A549 (cell line): ENCODE data around the gene PKN2. TPM values are rescaled to one million over a fixed set of nuclear protein-coding genes. Genes with fewer than 3 reads are reported as not detected.

Experiments used
- ATAC-seq, 2 experiments: fragments of 200-7000 bp in 1 of 2; fragments of >200 bp in 1 of 2; cut with Nextera tagmentation in 1 of 2; cut with Tn5 transposase in 1 of 2; 3 replicates each; pipeline versions ENCODE4 v1.8.0 to v1.9.1; 2018 to 2020; ENCODE audit warnings: mild to moderate bottlenecking in 1 of 2, moderate library complexity in 1 of 2
- CTCF ChIA-PET: fragments of 300-600 bp; sonication (Branson Sonifier 250); formaldehyde crosslinking; extraction: SDS; loops from one replicate; lab custom pipeline; 2021; ENCODE audit warnings: antibody characterized with exemption, inconsistent platforms; lab: Yijun Ruan, JAX
- POLR2A ChIA-PET: fragments of 350-600 bp; formaldehyde crosslinking; extraction: SDS; loops from one replicate; lab custom pipeline; 2021; ENCODE audit warnings: antibody characterized with exemption, inconsistent platforms; lab: Yijun Ruan, JAX
- DNase-seq, 2 experiments: peaks; one replicate each; pipeline versions ENCODE4 v3.0.0 to v3.0.0-alpha.2; 2011 to 2016; ENCODE audit warnings: low read depth in 1 of 2, low spot score in 1 of 2
- FAIRE-seq: peaks from 2 replicates; lab custom pipeline; 2011; peaks lifted over from hg19 to GRCh38; lab: Jason Lieb, UNC
- H3K27ac ChIP-seq, 2 experiments: fragments of >200 bp; sonication (Bioruptor Twin); formaldehyde crosslinking; 3 replicates each; pipeline ENCODE4 v1.5.1; 2016 to 2017
- H3K4me1 ChIP-seq: fragments of >200 bp; sonication (Bioruptor Twin); formaldehyde crosslinking; 3 replicates; pipeline ENCODE4 v1.6.1; 2016
- H3K4me2 ChIP-seq: fragments of >200 bp; sonication (Bioruptor Twin); formaldehyde crosslinking; 3 replicates; pipeline ENCODE4 v1.6.1; 2016
- H3K4me3 ChIP-seq: fragments of >200 bp; sonication (Bioruptor Twin); formaldehyde crosslinking; 3 replicates; pipeline ENCODE4 v1.5.1; 2016
- H3K9me3 ChIP-seq: fragments of >200 bp; sonication (Bioruptor Twin); formaldehyde crosslinking; 3 replicates; pipeline ENCODE4 v1.6.1; 2016
- CBX2 ChIP-seq: fragments of 200-600 bp; sonication (generic); IDR thresholded peaks from 2 replicates; pipeline ENCODE4 v1.6.1; 2016; ENCODE audit warnings: low read depth, mild to moderate bottlenecking, borderline replicate concordance
- CBX8 ChIP-seq: fragments of 200-600 bp; sonication (generic); IDR thresholded peaks from 2 replicates; pipeline ENCODE4 v1.6.1; 2016
- CHD2 ChIP-seq: fragments of 150-350 bp; IDR thresholded peaks from 2 replicates; pipeline ENCODE4 v1.6.1; 2014; ENCODE audit warnings: low read length; ENCODE audit not compliant: partially characterized antibody
- EHF ChIP-seq: fragments of 250-450 bp; sonication (Bioruptor Pico); IDR thresholded peaks from 2 replicates; pipeline ENCODE4 v1.5.0; 2020; ENCODE audit warnings: mild to moderate bottlenecking
- EP300 ChIP-seq, 2 experiments: fragments of >200 bp; sonication (Bioruptor Twin); formaldehyde crosslinking; IDR thresholded peaks; 2 replicates in 1 of 2; 3 replicates in 1 of 2; pipeline ENCODE4 v1.6.1; 2016 to 2017
- ESRRA ChIP-seq: fragments of 150-350 bp; IDR thresholded peaks from 2 replicates; pipeline ENCODE4 v1.6.1; 2014; ENCODE audit warnings: mild to moderate bottlenecking, low read length, borderline replicate concordance
- FOSB ChIP-seq: fragments of 250-450 bp; sonication (Bioruptor Pico); IDR thresholded peaks from 2 replicates; pipeline ENCODE4 v1.5.0; 2020; ENCODE audit warnings: mild to moderate bottlenecking, moderate library complexity
- HDAC2 ChIP-seq: fragments of 200-600 bp; sonication (generic); IDR thresholded peaks from 2 replicates; pipeline ENCODE4 v1.6.1; 2016
- HOXA7 ChIP-seq: fragments of 250-450 bp; sonication (Bioruptor Pico); IDR thresholded peaks from 2 replicates; pipeline ENCODE4 v1.5.0; 2020; ENCODE audit warnings: mild to moderate bottlenecking, moderate library complexity
- HOXB5 ChIP-seq: fragments of 250-450 bp; sonication (Bioruptor Pico); IDR thresholded peaks from 2 replicates; pipeline ENCODE4 v1.5.0; 2020; ENCODE audit warnings: mild to moderate bottlenecking, moderate library complexity
- KDM1A ChIP-seq: fragments of 200-600 bp; sonication (generic); IDR thresholded peaks from 2 replicates; pipeline ENCODE4 v1.6.1; 2016; ENCODE audit warnings: low read depth, mild to moderate bottlenecking
- MAFK ChIP-seq: fragments of 450-650 bp; IDR thresholded peaks from 2 replicates; pipeline ENCODE4 v1.6.1; 2014; ENCODE audit not compliant: partially characterized antibody
- NPAS2 ChIP-seq: fragments of 250-450 bp; sonication (Bioruptor Pico); IDR thresholded peaks from 2 replicates; pipeline ENCODE4 v1.8.0; 2022; ENCODE audit warnings: mild to moderate bottlenecking, moderate library complexity, borderline replicate concordance
- NR3C1 ChIP-seq: fragments of >200 bp; sonication (Bioruptor Twin); formaldehyde crosslinking; IDR thresholded peaks from 3 replicates; pipeline ENCODE4 v1.6.1; 2017
- PHF8 ChIP-seq: fragments of 200-600 bp; sonication (generic); IDR thresholded peaks from 2 replicates; pipeline ENCODE4 v1.6.1; 2016; ENCODE audit warnings: low read depth, mild to moderate bottlenecking, antibody characterized with exemption, moderate library complexity, borderline replicate concordance
- POLR2A ChIP-seq: IDR thresholded peaks from 2 replicates; pipeline ENCODE4 v1.6.1; 2012; ENCODE audit warnings: mild to moderate bottlenecking, low read length
- RARB ChIP-seq: fragments of 250-450 bp; sonication (Bioruptor Pico); IDR thresholded peaks from 2 replicates; pipeline ENCODE4 v1.8.0; 2021; ENCODE audit warnings: mild to moderate bottlenecking, moderate library complexity
- RFX5 ChIP-seq: fragments of 450-650 bp; IDR thresholded peaks from 2 replicates; pipeline ENCODE4 v1.7.1; 2014; ENCODE audit warnings: antibody characterized with exemption, mild to moderate bottlenecking, moderate library complexity
- RNF2 ChIP-seq: fragments of 200-600 bp; sonication (generic); IDR thresholded peaks from 2 replicates; pipeline ENCODE4 v1.6.1; 2016; ENCODE audit warnings: low read depth, mild to moderate bottlenecking, antibody characterized with exemption, moderate library complexity, borderline replicate concordance
- SREBF2 ChIP-seq: fragments of 450-650 bp; IDR thresholded peaks from 2 replicates; pipeline ENCODE4 v1.6.1; 2014; ENCODE audit warnings: mild to moderate bottlenecking, moderate library complexity
- TFCP2L1 ChIP-seq: fragments of 250-450 bp; sonication (Bioruptor Pico); IDR thresholded peaks from 2 replicates; pipeline ENCODE4 v1.5.0; 2021; ENCODE audit warnings: mild to moderate bottlenecking
- ZFP36 ChIP-seq: fragments of 450-650 bp; IDR thresholded peaks from 2 replicates; pipeline ENCODE4 v1.6.1; 2014; ENCODE audit warnings: borderline replicate concordance; ENCODE audit not compliant: partially characterized antibody
- ZNF302 ChIP-seq: fragments of 250-450 bp; sonication (Bioruptor Pico); IDR thresholded peaks from 2 replicates; pipeline ENCODE4 v1.9.0; 2021; ENCODE audit warnings: inconsistent platforms, mild to moderate bottlenecking, moderate library complexity
- WGBS: methylation state at CpG from one replicate; pipeline ENCODE4 v1.1.6; 2017; ENCODE audit errors: missing lambda C conversion rate; 5-methylcytosine and 5-hydroxymethylcytosine counted together
- polyA plus RNA-seq, 4 experiments: library from polyadenylated mRNA; depleted of rRNA in 3 of 4; stranded (reverse); fragments of >200 nt; fragmentation: RNase III in 1 of 4; extraction: RNeasy Plus Mini Kit Qiagen cat#74134 plus additional on column Dnase treatment in 1 of 4; gene quantifications; 2 replicates in 3 of 4; 3 replicates in 1 of 4; pipeline ENCODE4 v1.2.3, GENCODE V29; 2011 to 2017
- TF ChIP-seq, protein P1 (sequence below): IDR thresholded peaks from 2 replicates; pipeline ENCODE4 v1.6.1; 2012
- TF ChIP-seq, protein P2 (sequence below): fragments of >200 bp; sonication (Bioruptor Twin); formaldehyde crosslinking; IDR thresholded peaks from 3 replicates; pipeline ENCODE4 v1.5.1; 2016
- TF ChIP-seq, protein P3 (sequence below): fragments of 150-350 bp; IDR thresholded peaks from 2 replicates; pipeline ENCODE4 v1.6.1; 2014; ENCODE audit warnings: low read depth, mild to moderate bottlenecking, low read length
- TF ChIP-seq, protein P4 (sequence below): fragments of >200 bp; sonication (Bioruptor Twin); formaldehyde crosslinking; IDR thresholded peaks from 2 replicates; pipeline ENCODE4 v1.6.1; 2016
- TF ChIP-seq, protein P5 (sequence below): fragments of >200 bp; sonication (Bioruptor Twin); formaldehyde crosslinking; IDR thresholded peaks from 3 replicates; pipeline ENCODE4 v1.6.1; 2016
- TF ChIP-seq, protein P6 (sequence below): fragments of 200-600 bp; sonication (generic); IDR thresholded peaks from 2 replicates; pipeline ENCODE4 v1.6.1; 2016; ENCODE audit warnings: antibody characterized with exemption, mild to moderate bottlenecking, moderate library complexity

PKN2 gene
- polyA plus RNA-seq, 2 of the 4 experiments (the other 2 are of a cell fraction), result 14.4 to 39.6 TPM

DNA sequence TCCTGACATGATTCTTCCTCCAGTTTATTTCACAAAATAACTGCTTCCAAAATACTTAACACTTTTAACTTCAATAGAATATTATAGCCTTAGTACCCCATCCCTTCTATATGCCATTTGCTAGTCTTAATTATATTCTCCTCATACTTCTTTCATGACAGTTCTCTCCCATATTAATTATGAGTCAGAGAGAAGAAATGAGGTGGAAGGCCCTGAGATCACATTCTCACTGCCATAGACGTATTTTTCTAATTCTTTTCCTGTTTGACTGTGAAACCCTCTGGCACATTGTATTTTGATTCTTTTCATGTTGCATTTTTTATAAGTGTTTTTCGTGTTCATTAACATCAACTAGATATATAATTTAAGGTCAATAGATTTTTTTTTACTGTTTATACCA is 118.9 kb downstream of the PKN2 start:
- FAIRE-seq, result no peak
- TF ChIP-seq NR3C1, result no peak
- TF ChIP-seq NPAS2 (CRISPR knock-in tag), result no peak
- no peak for TF ChIP-seq FOSB
- TF ChIP-seq RARB, result no peak
- TF ChIP-seq KDM1A, result no peak
- TF ChIP-seq, protein P1, sequence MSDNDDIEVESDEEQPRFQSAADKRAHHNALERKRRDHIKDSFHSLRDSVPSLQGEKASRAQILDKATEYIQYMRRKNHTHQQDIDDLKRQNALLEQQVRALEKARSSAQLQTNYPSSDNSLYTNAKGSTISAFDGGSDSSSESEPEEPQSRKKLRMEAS, result no peak
- TF ChIP-seq CBX8, result no peak
- TF ChIP-seq, protein P2, sequence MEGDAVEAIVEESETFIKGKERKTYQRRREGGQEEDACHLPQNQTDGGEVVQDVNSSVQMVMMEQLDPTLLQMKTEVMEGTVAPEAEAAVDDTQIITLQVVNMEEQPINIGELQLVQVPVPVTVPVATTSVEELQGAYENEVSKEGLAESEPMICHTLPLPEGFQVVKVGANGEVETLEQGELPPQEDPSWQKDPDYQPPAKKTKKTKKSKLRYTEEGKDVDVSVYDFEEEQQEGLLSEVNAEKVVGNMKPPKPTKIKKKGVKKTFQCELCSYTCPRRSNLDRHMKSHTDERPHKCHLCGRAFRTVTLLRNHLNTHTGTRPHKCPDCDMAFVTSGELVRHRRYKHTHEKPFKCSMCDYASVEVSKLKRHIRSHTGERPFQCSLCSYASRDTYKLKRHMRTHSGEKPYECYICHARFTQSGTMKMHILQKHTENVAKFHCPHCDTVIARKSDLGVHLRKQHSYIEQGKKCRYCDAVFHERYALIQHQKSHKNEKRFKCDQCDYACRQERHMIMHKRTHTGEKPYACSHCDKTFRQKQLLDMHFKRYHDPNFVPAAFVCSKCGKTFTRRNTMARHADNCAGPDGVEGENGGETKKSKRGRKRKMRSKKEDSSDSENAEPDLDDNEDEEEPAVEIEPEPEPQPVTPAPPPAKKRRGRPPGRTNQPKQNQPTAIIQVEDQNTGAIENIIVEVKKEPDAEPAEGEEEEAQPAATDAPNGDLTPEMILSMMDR, result no peak
- TF ChIP-seq, protein P3, sequence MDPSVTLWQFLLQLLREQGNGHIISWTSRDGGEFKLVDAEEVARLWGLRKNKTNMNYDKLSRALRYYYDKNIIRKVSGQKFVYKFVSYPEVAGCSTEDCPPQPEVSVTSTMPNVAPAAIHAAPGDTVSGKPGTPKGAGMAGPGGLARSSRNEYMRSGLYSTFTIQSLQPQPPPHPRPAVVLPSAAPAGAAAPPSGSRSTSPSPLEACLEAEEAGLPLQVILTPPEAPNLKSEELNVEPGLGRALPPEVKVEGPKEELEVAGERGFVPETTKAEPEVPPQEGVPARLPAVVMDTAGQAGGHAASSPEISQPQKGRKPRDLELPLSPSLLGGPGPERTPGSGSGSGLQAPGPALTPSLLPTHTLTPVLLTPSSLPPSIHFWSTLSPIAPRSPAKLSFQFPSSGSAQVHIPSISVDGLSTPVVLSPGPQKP, result no peak
- no peak for TF ChIP-seq ESRRA
- TF ChIP-seq RFX5, result no peak
- no peak for TF ChIP-seq HOXA7
- no peak for TF ChIP-seq CBX2
- TF ChIP-seq TFCP2L1 (CRISPR knock-in tag), result no peak
- 65% methylated on average over 2 of the region's 2 CpGs for WGBS
- Histone ChIP-seq H3K4me2 (no peak overlapping the region), H3K9me3 (no peaks in the 10 kb centered on the region), H3K4me3 (no peak overlapping the region), H3K27ac (no peak overlapping the region), H3K4me1 (0 out of 3 replicates have a peak, but pooled peaks cover 5% of the 10 kb centered on the region)
- DNase-seq, result no peak
- ChIA-PET CTCF (no interaction called here), POLR2A (no interaction called here)
- no peak for ATAC-seq

DNA sequence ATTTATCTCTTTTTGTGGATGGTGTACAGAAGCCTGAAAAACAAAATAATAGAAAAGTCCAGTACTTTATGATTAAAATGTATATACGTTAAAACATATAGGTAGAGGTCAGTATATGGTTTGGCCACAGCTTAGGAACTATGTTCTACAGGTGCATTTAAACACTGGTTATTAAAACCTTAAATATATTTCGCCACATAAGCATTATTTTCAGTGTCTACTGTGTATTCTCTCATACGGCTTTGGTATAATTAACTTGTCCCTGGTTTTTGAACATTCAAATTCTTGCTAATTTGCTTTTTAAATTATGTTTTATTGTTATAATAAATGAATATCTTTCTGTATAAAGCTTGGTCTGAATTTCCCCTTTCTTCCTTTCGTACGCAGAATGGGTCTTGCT is 119.4 kb downstream of the PKN2 start:
- no peak overlapping the region for H3K27ac ChIP-seq
- no peak overlapping the region for H3K4me2 ChIP-seq
- no peak for FAIRE-seq
- ATAC-seq, result no peak
- H3K4me3 ChIP-seq, result no peak overlapping the region
- WGBS, result 92% methylated on average over 5 of the region's 5 CpGs
- ChIA-PET POLR2A (no interaction called here), CTCF (no interaction called here)
- DNase-seq, result no peak
- 0 out of 3 replicates have a peak, but pooled peaks cover 5% of the 10 kb centered on the region for H3K4me1 ChIP-seq
- no peak for TF ChIP-seq ZFP36
- peak; percentile 58 for TF ChIP-seq MAFK
- no peaks in the 10 kb centered on the region for H3K9me3 ChIP-seq

DNA sequence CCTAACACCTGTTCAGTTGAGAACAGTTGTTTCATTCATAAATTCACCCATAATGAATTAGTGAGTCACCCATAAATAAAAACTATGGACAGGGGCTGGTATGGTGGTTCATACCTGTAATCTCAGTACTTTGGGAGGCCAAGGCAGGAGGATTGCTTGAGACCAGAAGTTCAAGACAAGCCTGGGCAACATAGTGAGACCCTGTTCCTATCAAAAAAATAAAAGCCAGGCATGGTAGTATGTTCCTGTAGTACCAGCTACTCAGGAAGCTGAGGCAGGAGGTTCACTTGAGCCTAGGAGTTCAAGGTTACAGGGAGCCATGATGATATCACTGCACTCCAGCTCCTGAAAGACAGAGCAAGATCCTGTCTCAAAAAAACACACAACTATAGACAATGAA is 128.3 kb downstream of the PKN2 start:
- ChIA-PET CTCF (interaction anchor here (0.6 kb wide), 1 partner anchor 13 kb away, joined by 3 read pairs; no protein-coding TSS in a partner anchor), POLR2A (no interaction called here)
- TF ChIP-seq POLR2A (no peak), EP300 (IDR thresholded peaks at IDR 0.05) (no peak), HDAC2 (no peak), CHD2 (no peak), TFCP2L1 (CRISPR knock-in tag) (no peak), CBX2 (no peak), ZNF302 (CRISPR knock-in tag) (no peak), FOSB (no peak), SREBF2 (no peak), RNF2 (no peak), MAFK (no peak), PHF8 (no peak), HOXB5 (CRISPR knock-in tag) (no peak), EHF (CRISPR knock-in tag) (no peak)
- TF ChIP-seq, protein P4, sequence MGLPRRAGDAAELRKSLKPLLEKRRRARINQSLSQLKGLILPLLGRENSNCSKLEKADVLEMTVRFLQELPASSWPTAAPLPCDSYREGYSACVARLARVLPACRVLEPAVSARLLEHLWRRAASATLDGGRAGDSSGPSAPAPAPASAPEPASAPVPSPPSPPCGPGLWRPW, result no peak
- TF ChIP-seq, protein P5, sequence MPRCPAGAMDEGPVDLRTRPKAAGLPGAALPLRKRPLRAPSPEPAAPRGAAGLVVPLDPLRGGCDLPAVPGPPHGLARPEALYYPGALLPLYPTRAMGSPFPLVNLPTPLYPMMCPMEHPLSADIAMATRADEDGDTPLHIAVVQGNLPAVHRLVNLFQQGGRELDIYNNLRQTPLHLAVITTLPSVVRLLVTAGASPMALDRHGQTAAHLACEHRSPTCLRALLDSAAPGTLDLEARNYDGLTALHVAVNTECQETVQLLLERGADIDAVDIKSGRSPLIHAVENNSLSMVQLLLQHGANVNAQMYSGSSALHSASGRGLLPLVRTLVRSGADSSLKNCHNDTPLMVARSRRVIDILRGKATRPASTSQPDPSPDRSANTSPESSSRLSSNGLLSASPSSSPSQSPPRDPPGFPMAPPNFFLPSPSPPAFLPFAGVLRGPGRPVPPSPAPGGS, result no peak
- TF ChIP-seq, protein P6, sequence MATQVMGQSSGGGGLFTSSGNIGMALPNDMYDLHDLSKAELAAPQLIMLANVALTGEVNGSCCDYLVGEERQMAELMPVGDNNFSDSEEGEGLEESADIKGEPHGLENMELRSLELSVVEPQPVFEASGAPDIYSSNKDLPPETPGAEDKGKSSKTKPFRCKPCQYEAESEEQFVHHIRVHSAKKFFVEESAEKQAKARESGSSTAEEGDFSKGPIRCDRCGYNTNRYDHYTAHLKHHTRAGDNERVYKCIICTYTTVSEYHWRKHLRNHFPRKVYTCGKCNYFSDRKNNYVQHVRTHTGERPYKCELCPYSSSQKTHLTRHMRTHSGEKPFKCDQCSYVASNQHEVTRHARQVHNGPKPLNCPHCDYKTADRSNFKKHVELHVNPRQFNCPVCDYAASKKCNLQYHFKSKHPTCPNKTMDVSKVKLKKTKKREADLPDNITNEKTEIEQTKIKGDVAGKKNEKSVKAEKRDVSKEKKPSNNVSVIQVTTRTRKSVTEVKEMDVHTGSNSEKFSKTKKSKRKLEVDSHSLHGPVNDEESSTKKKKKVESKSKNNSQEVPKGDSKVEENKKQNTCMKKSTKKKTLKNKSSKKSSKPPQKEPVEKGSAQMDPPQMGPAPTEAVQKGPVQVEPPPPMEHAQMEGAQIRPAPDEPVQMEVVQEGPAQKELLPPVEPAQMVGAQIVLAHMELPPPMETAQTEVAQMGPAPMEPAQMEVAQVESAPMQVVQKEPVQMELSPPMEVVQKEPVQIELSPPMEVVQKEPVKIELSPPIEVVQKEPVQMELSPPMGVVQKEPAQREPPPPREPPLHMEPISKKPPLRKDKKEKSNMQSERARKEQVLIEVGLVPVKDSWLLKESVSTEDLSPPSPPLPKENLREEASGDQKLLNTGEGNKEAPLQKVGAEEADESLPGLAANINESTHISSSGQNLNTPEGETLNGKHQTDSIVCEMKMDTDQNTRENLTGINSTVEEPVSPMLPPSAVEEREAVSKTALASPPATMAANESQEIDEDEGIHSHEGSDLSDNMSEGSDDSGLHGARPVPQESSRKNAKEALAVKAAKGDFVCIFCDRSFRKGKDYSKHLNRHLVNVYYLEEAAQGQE, result no peak
- no peak for ATAC-seq
- no peaks in the 10 kb centered on the region for H3K9me3 ChIP-seq
- FAIRE-seq, result no peak
- H3K4me2 ChIP-seq, result no peak overlapping the region
- H3K4me3 ChIP-seq, result no peak overlapping the region
- no peak for DNase-seq
- H3K27ac ChIP-seq, result no peak overlapping the region
- no peaks in the 10 kb centered on the region for H3K4me1 ChIP-seq
